Activated T-cell treated with anti-CD3 and anti-CD28 coated beads, Interleukin-2, amount 50 U/mL, for 1 hour (primary cell): ENCODE data around the gene VSTM4.

Experiments
- DNase-seq: peaks from one replicate; pipeline ENCODE4 v3.0.0-alpha.2; 2020

Gene VSTM4

GRCh38 chr10:49141541-49142332 lies 26.4 kb upstream of the VSTM4 start:
- no peak for DNase-seq

- no peak for DNase-seq
Measured at GRCh38 chr10:49140304-49141177, 25.2 kb upstream of the VSTM4 start.

- DNase-seq, result no peak
Measured at GRCh38 chr10:49139846-49140195, 24.5 kb upstream of the VSTM4 start.

- no peak for DNase-seq
Measured at GRCh38 chr10:49139028-49139845, 23.9 kb upstream of the VSTM4 start.

GRCh38 chr10:49138361-49138891 lies 23.1 kb upstream of the VSTM4 start:
- no peak for DNase-seq

GRCh38 chr10:49136525-49136924 lies 21.2 kb upstream of the VSTM4 start:
- no peak for DNase-seq

DNA sequence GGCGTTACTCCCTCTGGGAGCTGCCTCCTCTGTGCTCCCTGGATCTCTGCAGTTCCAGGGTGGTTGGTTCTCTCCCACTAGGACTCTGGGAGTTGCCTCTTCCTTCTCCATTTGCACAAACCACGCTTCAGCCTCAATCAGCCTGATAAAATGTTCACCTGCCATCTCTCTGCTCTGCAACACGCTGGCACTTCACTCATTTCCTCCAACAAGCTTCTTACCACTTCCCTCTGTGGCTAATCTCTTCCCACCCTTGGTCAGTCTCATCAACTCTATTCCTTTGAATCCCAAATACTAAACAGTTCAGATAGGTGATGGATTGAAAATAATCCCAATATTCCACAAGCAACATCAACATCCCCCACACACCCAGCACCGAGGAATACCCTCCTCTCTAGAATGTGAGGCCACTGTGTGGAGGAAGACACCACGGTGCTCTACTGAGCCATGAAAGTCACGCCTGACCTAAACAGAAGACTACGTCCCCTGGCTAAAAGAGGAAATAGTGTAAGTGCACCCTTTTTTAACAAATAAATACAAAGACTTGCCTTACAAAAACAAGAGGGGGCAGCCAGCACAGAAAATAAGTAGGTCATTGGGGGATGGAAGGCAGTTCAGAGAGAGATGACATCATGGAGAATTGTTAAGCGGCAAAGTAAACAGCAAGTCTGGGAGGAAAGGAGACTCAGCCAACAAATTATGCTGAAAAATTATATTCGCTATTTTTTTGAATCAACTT lies 20.4 kb upstream of the VSTM4 start:
- DNase-seq, result no peak

DNA sequence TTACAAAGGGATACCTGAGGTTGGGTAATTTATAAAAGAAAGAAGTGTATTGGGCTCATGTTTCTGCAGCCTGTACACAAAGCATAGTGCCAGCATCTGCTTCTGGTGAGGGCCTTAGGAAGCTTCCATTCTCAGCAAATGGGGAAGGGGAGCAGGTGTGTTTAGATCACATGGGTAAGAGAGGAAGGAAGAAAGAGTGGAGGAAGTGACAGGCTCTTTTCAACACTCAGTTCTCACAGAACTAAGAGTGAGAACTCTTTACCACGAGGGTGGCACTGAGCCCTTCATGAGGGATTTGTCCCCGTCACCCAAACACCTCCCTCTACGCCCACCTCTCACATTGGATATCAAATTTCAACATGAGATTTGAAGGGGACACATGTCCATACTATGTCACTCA lies 19.0 kb upstream of the VSTM4 start:
- DNase-seq, result no peak

DNA sequence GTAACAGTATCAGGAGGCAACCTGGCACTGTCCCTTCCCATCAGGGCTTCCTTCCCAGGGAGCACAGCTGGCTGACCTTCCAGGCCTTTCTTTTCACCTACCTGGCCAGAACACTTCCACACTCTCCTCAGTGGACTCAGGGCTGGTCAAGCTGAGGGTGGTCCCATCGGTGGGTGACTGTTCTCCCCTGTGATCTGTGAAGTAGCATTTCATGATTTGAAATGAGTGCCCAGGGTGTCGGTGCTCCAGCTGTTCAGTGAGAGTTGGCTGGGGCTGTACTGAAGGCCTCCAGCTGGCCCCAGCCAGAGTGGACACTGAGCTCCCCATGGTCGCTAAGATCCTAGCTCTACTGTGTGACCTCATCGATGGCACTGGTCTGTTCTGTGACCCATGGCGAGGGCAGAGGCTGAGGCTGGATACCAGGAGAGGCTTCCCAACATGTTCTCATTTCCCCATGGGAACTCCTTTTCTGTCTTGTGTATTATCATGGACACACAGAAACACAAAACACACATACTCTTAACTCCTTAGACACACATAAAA lies 18.5 kb upstream of the VSTM4 start, which contains the start of gene FAM170B:
Gene FAM170B, minus strand, starts transcription at position 316 of the 543 bp plus-strand sequence. Its CDS starts 103 bp downstream, at position 213.
- DNase-seq, result no peak

DNA sequence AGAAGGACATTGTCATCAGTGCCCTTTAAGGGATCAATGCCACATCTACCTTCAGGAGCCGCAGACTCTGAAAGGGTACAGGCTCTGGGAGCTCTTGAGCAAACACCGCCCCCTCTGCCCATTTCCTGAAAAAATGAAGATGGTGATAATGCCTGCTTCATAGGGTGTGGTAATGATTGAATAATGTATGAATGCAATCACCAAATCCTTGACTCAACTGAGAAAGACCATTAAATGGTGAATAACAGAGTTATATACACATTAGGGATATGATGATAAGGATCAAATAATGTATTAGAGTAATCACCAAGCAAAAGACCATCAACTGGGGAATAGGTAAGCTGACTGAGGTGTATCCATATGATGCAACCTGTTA lies 17.0 kb upstream of the VSTM4 start:
- DNase-seq, result no peak

GRCh38 chr10:49131507-49132361 lies 16.4 kb upstream of the VSTM4 start:
- no peak for DNase-seq

DNA sequence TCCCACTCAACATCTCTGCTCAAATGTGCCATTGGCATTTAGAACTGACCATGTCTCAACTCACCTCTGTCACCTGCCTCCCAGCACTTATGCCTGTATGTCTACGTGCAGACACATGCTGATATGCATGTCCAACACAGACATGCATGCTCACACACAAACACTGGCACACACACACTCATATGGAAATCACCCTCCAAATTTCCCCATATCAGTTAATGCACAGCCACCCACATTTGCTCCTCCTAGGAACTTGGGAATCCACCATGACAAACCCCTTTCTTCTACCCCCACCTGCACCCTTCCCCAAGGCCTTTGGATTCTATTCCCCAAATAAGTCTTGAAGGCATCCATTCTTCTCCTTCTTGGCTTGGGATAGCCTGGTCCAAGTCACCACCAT lies 14.1 kb upstream of the VSTM4 start:
- no peak for DNase-seq

DNA sequence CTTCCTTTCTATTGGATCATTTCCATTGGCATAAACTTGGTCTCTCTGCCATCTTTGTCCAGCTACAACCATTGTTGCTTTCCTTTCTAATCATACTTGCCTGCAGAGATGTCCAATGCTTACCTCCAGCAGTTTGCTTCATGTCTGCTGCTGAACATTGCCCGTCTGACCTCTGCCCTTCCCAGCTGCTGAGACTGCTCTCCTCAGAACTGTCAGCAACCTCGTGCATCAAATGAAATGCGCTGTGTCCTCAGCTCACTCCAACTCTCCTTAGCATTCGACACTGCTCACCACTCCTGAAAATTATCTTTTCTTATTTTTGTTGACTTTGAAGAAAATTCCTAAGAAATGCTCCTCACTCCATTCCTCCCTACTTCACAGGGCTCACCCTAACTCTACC lies 13.5 kb upstream of the VSTM4 start:
- DNase-seq, result no peak

- DNase-seq, result no peak
Measured at GRCh38 chr10:49123981-49124950, 8.9 kb upstream of the VSTM4 start.

- no peak for DNase-seq
Measured at GRCh38 chr10:49120911-49121310, 5.6 kb upstream of the VSTM4 start.

GRCh38 chr10:49119746-49120145 lies 4.4 kb upstream of the VSTM4 start:
- DNase-seq, result no peak

GRCh38 chr10:49118430-49119074 lies 3.2 kb upstream of the VSTM4 start:
- DNase-seq, result no peak

GRCh38 chr10:49117376-49118070 lies 2.2 kb upstream of the VSTM4 start:
- DNase-seq, result no peak
